ENCODE measurements around the gene DNAH1. TPM values are rescaled to one million over a fixed set of nuclear protein-coding genes. Genes with fewer than 3 reads are reported as not detected.

DNAH1 gene
- 7.0 and 7.7 TPM in 2 replicates for total RNA-seq

DNA sequence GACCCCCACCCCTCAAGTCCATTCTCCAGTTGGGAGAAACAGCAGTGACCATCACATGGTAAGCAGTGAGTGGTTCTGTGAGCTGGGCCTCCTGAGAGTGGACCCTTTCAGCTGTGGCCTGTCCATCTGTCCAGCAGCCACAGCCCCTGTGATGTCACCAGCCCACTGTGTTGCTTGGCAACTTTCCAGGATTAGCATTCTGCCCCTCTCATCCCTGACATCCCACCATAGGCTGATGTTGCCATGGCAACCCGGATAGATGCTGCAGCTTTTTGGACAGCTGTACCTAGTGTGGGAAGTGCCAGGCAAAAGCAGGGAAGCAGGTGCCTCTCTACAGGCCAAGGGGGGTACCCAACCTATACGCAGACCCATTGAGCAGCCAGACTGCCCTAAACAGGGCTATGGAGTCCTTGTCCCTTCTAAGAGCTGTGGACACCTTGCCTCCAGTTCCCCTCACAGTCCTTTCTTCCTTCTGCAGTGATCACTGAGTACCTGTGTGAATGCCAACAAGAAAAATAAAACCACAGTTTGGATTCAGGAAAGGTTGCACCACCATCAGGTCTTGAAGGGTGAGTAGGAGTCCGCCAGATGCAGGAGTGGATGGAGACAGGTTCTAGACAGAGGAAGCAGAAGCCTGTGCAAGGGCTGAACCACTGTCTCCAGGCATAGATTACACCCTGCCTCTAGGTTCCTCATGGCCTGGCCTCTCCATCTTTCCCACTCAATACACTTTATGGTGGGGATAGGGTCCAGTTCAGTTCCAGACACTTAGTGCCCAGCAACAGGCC, at the start of gene DNAH1:
TSS of gene DNAH1 (plus strand) at position 343 of the 788 bp plus-strand sequence. CDS start 6,124 bp downstream, outside the sequence.

DNA sequence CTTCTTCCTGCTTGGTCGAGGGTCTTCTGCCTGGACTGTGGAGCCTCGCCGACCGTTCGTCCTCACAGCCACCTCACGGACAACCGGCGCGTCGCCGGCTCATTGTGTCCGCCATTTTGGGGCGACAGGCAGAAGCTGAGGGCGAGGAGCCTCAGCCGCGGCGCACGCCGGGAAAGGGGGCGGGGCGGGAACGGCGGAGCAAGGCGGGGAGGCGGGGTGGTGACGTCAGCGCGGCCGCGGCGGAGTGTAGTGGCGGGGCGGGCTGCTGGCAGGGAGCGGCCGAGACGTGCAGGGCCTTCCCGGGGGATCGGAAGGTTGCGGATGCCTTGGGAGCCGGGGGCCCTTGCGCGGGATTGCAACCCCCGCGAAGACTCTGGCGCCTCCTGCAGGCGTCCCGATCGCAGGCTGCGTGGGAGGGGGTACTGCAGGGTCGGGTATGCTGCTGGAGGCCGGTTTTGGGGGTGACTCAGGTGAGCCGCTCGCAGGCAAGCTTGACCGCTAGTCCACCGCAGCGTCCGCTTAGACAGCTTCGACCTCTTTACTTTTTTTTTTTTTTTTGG, 37.5 kb upstream of the DNAH1 start, which contains the start of gene WDR82:
TSS of gene WDR82 (minus strand) at position 140 of the 560 bp plus-strand sequence. CDS start 288 bp downstream, outside the sequence.

GRCh38 chr3:52444860-52445793, 129.0 kb downstream of the DNAH1 start, which contains the start of gene SEMA3G:
TSS of gene SEMA3G (minus strand) at chr3:52445103. CDS start at chr3:52445027, 76 bp downstream.

Small RNAs within 50 kb of the gene (small RNA-seq; reads per million reads assigned to genes)
- gene MIR135A1 (ENCODE audit: low replicate concordance) (not detected), gene MIRLET7G (ENCODE audit: low replicate concordance) (834 reads per million, percentile 99 among the genes with 10 or more reads in this experiment)

Other genes starting within 250 kb of the DNAH1 start
- 2.6 and 21.2 TPM in 2 replicates for gene POC1A, start 161.9 kb upstream of the DNAH1 start, total RNA-seq
- gene ALAS1, start 118.2 kb upstream of the DNAH1 start, total RNA-seq: 56.4 and 69.8 TPM in 2 replicates
- not detected in 2 replicates for gene TLR9, start 90.7 kb upstream of the DNAH1 start, total RNA-seq
- 137 and 179 TPM in 2 replicates for gene TWF2, start 77.2 kb upstream of the DNAH1 start, total RNA-seq
- gene PPM1M, start 70.6 kb upstream of the DNAH1 start, total RNA-seq: 19.5 and 27.4 TPM in 2 replicates
- 39.4 and 72.7 TPM in 2 replicates for gene WDR82, start 37.7 kb upstream of the DNAH1 start, total RNA-seq
- 15.5 and 16.4 TPM in 2 replicates for gene GLYCTK, start 28.5 kb upstream of the DNAH1 start, total RNA-seq
- 56.9 and 70.0 TPM in 2 replicates for gene BAP1, start 93.7 kb downstream of the DNAH1 start, total RNA-seq
- 2.8 and 6.2 TPM in 2 replicates for gene PHF7, start 94.3 kb downstream of the DNAH1 start, total RNA-seq
- gene SEMA3G, start 128.8 kb downstream of the DNAH1 start, total RNA-seq: under 0.01 TPM in 2 replicates
- 2.0 TPM in 1 of 2 replicates, not detected in the other for gene TNNC1, start 137.7 kb downstream of the DNAH1 start, total RNA-seq
- 50.3 and 57.0 TPM in 2 replicates for gene NISCH, start 139.3 kb downstream of the DNAH1 start, total RNA-seq
- gene STAB1, start 179.0 kb downstream of the DNAH1 start, total RNA-seq: under 0.01 and 0.57 TPM in 2 replicates
- 57.3 and 68.6 TPM in 2 replicates for gene NT5DC2, start 217.5 kb downstream of the DNAH1 start, total RNA-seq
- gene UQCC5, start 220.3 kb downstream of the DNAH1 start, total RNA-seq: 0.88 and 7.3 TPM in 2 replicates